Stimulated activated effector memory CD8-positive, alpha-beta T cell treated with anti-CD3 and anti-CD28 coated beads, Interleukin-12 subunit alpha, Interleukin-12 subunit beta, amount 100 ng/mL, for 72 hours (primary cell): ENCODE measurements around the gene TTC4.
A peak's percentile ranks its signal among the peaks of the same experiment; 100 is the strongest.
"Not testable (repeated sequence)": the region's sequence is repeated elsewhere in the genome, so short reads cannot be mapped to it uniquely, and the experiment has no call there.

Source experiments
- ATAC-seq: fragments of 150-1000 bp; cut with Tn5 transposase; 2 replicates; pipeline ENCODE4 v1.10.0; 2021
- DNase-seq, 2 donors: peaks; one replicate each; pipeline ENCODE4 v3.0.0; 2021 to 2022; ENCODE audit warnings: low spot score in 2 of 2
- H3K27ac Mint-ChIP-seq: one replicate; pipeline ENCODE4 v1.8.0; 2022; ENCODE audit warnings: mild to moderate bottlenecking, mixed read lengths
- H3K36me3 Mint-ChIP-seq: one replicate; pipeline ENCODE4 v1.8.0; 2022; ENCODE audit warnings: mild to moderate bottlenecking, mixed read lengths
- H3K4me1 Mint-ChIP-seq: one replicate; pipeline ENCODE4 v1.8.0; 2022; ENCODE audit warnings: mixed read lengths
- H3K4me3 Mint-ChIP-seq: one replicate; pipeline ENCODE4 v1.8.0; 2022; ENCODE audit warnings: mild to moderate bottlenecking, mixed read lengths
- H3K9me3 Mint-ChIP-seq: one replicate; pipeline ENCODE4 v1.8.0; 2022; ENCODE audit warnings: mixed read lengths

The TTC4 gene

GRCh38 chr1:54751426-54751825 lies 35.8 kb downstream of the TTC4 start:
- Mint-ChIP-seq H3K36me3 (no peaks in the 10 kb centered on the region), H3K27ac (no peak overlapping the region), H3K4me1 (no peaks in the 10 kb centered on the region), H3K9me3 (no peaks in the 10 kb centered on the region), H3K4me3 (no peak overlapping the region)
- DNase-seq = no peak
- ATAC-seq = no peak

GRCh38 chr1:54754045-54754444 lies 38.4 kb downstream of the TTC4 start:
- no peaks in the 10 kb centered on the region for H3K9me3 Mint-ChIP-seq
- DNase-seq (no peak), ATAC-seq (peak; percentile 25)
- no peaks in the 10 kb centered on the region for H3K4me1 Mint-ChIP-seq
- no peak overlapping the region for H3K4me3 Mint-ChIP-seq
- H3K27ac Mint-ChIP-seq = no peak overlapping the region
- peaks cover 7% of the 10 kb centered on the region for H3K36me3 Mint-ChIP-seq

GRCh38 chr1:54754486-54755285 lies 39.0 kb downstream of the TTC4 start:
- no peak for ATAC-seq
- H3K9me3 Mint-ChIP-seq = no peaks in the 10 kb centered on the region
- no peak for DNase-seq
- no peak overlapping the region for H3K4me3 Mint-ChIP-seq
- peaks cover 7% of the 10 kb centered on the region for H3K36me3 Mint-ChIP-seq
- no peaks in the 10 kb centered on the region for H3K4me1 Mint-ChIP-seq
- no peak overlapping the region for H3K27ac Mint-ChIP-seq

- Mint-ChIP-seq H3K9me3 (no peaks in the 10 kb centered on the region), H3K4me1 (peaks cover 10% of the 10 kb centered on the region), H3K4me3 (no peak overlapping the region), H3K27ac (no peak overlapping the region), H3K36me3 (peaks cover 13% of the 10 kb centered on the region)
- DNase-seq = no peak
- ATAC-seq = no peak
These were observed 42.2 kb downstream of the TTC4 start for GRCh38 chr1:54757833-54758232.

- no peaks in the 10 kb centered on the region for H3K9me3 Mint-ChIP-seq
- no peak for DNase-seq
- ATAC-seq = no peak
- peaks cover 16% of the 10 kb centered on the region for H3K4me1 Mint-ChIP-seq
- H3K4me3 Mint-ChIP-seq = no peak overlapping the region
- H3K27ac Mint-ChIP-seq = no peak overlapping the region
- peaks cover 13% of the 10 kb centered on the region for H3K36me3 Mint-ChIP-seq
These were observed 43.2 kb downstream of the TTC4 start for GRCh38 chr1:54758678-54759348.

GRCh38 chr1:54763816-54764132 lies 48.1 kb downstream of the TTC4 start:
- no peak for ATAC-seq
- no peak for DNase-seq
- H3K36me3 Mint-ChIP-seq = peaks cover 13% of the 10 kb centered on the region
- peaks cover 22% of the 10 kb centered on the region for H3K4me1 Mint-ChIP-seq
- no peaks in the 10 kb centered on the region for H3K9me3 Mint-ChIP-seq
- peak overlapping the region; percentile 95 for H3K27ac Mint-ChIP-seq
- peak overlapping the region; percentile 86 for H3K4me3 Mint-ChIP-seq

GRCh38 chr1:54764133-54764921 lies 48.7 kb downstream of the TTC4 start, which contains the start of gene PARS2:
PARS2 (minus strand) TSS chr1:54764523; CDS start chr1:54759161, 5,362 bp downstream.
- Mint-ChIP-seq H3K9me3 (no peaks in the 10 kb centered on the region), H3K36me3 (peaks cover 13% of the 10 kb centered on the region)

GRCh38 chr1:54764922-54765561 lies 49.4 kb downstream of the TTC4 start:
- H3K4me1 Mint-ChIP-seq = peaks cover 21% of the 10 kb centered on the region
- ATAC-seq (peak; percentile 14), DNase-seq (no peak)
- H3K27ac Mint-ChIP-seq = peak overlapping the region; percentile 95
- H3K36me3 Mint-ChIP-seq = peaks cover 13% of the 10 kb centered on the region
- no peaks in the 10 kb centered on the region for H3K9me3 Mint-ChIP-seq
- peak overlapping the region; percentile 86 for H3K4me3 Mint-ChIP-seq

More at GRCh38 chr1:54764133-54764921, 48.7 kb downstream of the TTC4 start, which contains the start of gene PARS2:
- ATAC-seq (peak; percentile 97), DNase-seq (peak; percentile 90 to 97)
- Mint-ChIP-seq H3K4me3 (peak within 1 kb of the TSS; percentile 86), H3K4me1 (peaks cover 22% of the 10 kb centered on the region), H3K27ac (peak within 1 kb of the TSS; percentile 95)

GRCh38 chr1:54766726-54767125 lies 51.1 kb downstream of the TTC4 start:
- Mint-ChIP-seq H3K27ac (no peak overlapping the region), H3K4me1 (peaks cover 15% of the 10 kb centered on the region), H3K36me3 (peaks cover 8% of the 10 kb centered on the region), H3K9me3 (no peaks in the 10 kb centered on the region), H3K4me3 (no peak overlapping the region)
- DNase-seq (no peak), ATAC-seq (no peak)

GRCh38 chr1:54767526-54767925 lies 51.9 kb downstream of the TTC4 start:
- peaks cover 15% of the 10 kb centered on the region for H3K4me1 Mint-ChIP-seq
- no peak overlapping the region for H3K4me3 Mint-ChIP-seq
- peak overlapping the region; percentile 38 for H3K27ac Mint-ChIP-seq
- no peak for ATAC-seq
- no peaks in the 10 kb centered on the region for H3K9me3 Mint-ChIP-seq
- H3K36me3 Mint-ChIP-seq = peaks cover 8% of the 10 kb centered on the region
- no peak for DNase-seq

GRCh38 chr1:54768093-54768492 lies 52.4 kb downstream of the TTC4 start:
- H3K4me1 Mint-ChIP-seq = peaks cover 10% of the 10 kb centered on the region
- H3K36me3 Mint-ChIP-seq = peaks cover 8% of the 10 kb centered on the region

GRCh38 chr1:54772951-54773350 lies 57.3 kb downstream of the TTC4 start:
- no peak for ATAC-seq
- Mint-ChIP-seq H3K4me3 (no peak overlapping the region), H3K36me3 (no peaks in the 10 kb centered on the region), H3K4me1 (peaks cover 5% of the 10 kb centered on the region), H3K9me3 (no peaks in the 10 kb centered on the region), H3K27ac (no peak overlapping the region)
- no peak for DNase-seq

More at GRCh38 chr1:54768093-54768492, 52.4 kb downstream of the TTC4 start:
- ATAC-seq (no peak), DNase-seq (no peak)
- no peaks in the 10 kb centered on the region for H3K9me3 Mint-ChIP-seq
- no peak overlapping the region for H3K4me3 Mint-ChIP-seq
- peak overlapping the region; percentile 38 for H3K27ac Mint-ChIP-seq

GRCh38 chr1:54774820-54775498 lies 59.3 kb downstream of the TTC4 start:
- DNase-seq = no peak
- Mint-ChIP-seq H3K4me3 (no peak overlapping the region), H3K36me3 (peaks cover 5% of the 10 kb centered on the region), H3K9me3 (no peaks in the 10 kb centered on the region), H3K27ac (peak overlapping the region; percentile 23), H3K4me1 (peaks cover 11% of the 10 kb centered on the region)
- ATAC-seq = peak; percentile 57

GRCh38 chr1:54775828-54776721 lies 60.4 kb downstream of the TTC4 start:
- not testable (repeated sequence) for H3K4me3 Mint-ChIP-seq, H3K36me3 Mint-ChIP-seq, ATAC-seq, H3K9me3 Mint-ChIP-seq, DNase-seq
- peak overlapping the region; percentile 23 for H3K27ac Mint-ChIP-seq
- peaks cover 11% of the 10 kb centered on the region for H3K4me1 Mint-ChIP-seq
